ENCODE results near the gene CHRM4.

The CHRM4 gene

GRCh38 chr11:46414879-46415278, 23.3 kb upstream of the CHRM4 start:
- H3K4me3 ChIP-seq (ENCODE audit: low read length): no peak overlapping the region
- no peak for DNase-seq (ENCODE audit: low read depth)
- no peak for TF ChIP-seq CTCF (conservative IDR thresholded peaks at IDR 0.05; ENCODE audit: low read length)

DNA sequence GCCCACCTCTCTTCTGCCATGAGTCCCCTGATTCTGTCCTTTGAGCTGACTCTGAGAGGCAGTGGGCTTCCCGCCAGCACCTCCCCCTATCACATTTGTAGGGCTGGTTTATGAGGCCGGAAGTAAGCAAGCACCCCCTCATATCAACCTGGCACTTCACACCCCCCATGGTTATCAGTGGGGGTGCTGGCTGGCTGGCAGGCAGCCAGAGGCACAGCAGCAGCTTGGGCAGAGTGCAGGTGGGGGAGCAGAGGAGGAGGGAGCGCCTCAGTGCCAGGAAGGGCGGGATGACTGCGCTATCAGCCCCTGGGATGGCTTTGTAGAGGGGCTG, 22.9 kb upstream of the CHRM4 start:
- no peak overlapping the region for H3K4me3 ChIP-seq (ENCODE audit: low read length)
- no peak for TF ChIP-seq CTCF (conservative IDR thresholded peaks at IDR 0.05; ENCODE audit: low read length)
- no peak for DNase-seq (ENCODE audit: low read depth)

- DNase-seq (ENCODE audit: low read depth): no peak
- no peak overlapping the region for H3K4me3 ChIP-seq (ENCODE audit: low read length)
- no peak for TF ChIP-seq CTCF (conservative IDR thresholded peaks at IDR 0.05; ENCODE audit: low read length)
Measured at GRCh38 chr11:46413760-46414465, 22.3 kb upstream of the CHRM4 start.

- TF ChIP-seq CTCF (conservative IDR thresholded peaks at IDR 0.05; ENCODE audit: low read length): no peak
- DNase-seq (ENCODE audit: low read depth): no peak
- H3K4me3 ChIP-seq (ENCODE audit: low read length): no peak overlapping the region
Measured at GRCh38 chr11:46410021-46410420, 18.4 kb upstream of the CHRM4 start.

- DNase-seq (ENCODE audit: low read depth): no peak
- TF ChIP-seq CTCF (conservative IDR thresholded peaks at IDR 0.05; ENCODE audit: low read length): no peak
- H3K4me3 ChIP-seq (ENCODE audit: low read length): no peak overlapping the region
Measured at GRCh38 chr11:46408407-46408986, 16.9 kb upstream of the CHRM4 start.

DNA sequence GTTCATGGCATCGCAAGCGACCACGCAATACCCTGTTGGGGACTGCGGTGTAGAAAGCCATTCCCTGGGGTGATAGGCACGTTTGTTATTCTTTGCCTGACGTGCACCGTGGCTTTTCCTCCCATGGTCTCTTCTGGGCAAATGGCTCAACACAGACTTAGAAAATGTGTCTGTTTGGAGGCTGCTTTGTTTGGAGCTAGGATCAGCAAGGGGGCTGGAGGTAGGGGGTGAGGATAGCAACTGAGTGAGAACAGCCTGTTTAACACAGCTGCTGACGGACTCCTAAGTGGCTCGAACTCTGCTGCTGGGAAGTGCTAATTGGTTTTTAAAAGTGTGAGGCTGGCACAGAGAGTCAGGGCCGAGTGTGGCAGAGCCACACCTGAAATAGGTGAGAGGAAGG, 16.1 kb upstream of the CHRM4 start:
- no peak for DNase-seq (ENCODE audit: low read depth)
- TF ChIP-seq CTCF (conservative IDR thresholded peaks at IDR 0.05; ENCODE audit: low read length): no peak
- no peak overlapping the region for H3K4me3 ChIP-seq (ENCODE audit: low read length)

DNA sequence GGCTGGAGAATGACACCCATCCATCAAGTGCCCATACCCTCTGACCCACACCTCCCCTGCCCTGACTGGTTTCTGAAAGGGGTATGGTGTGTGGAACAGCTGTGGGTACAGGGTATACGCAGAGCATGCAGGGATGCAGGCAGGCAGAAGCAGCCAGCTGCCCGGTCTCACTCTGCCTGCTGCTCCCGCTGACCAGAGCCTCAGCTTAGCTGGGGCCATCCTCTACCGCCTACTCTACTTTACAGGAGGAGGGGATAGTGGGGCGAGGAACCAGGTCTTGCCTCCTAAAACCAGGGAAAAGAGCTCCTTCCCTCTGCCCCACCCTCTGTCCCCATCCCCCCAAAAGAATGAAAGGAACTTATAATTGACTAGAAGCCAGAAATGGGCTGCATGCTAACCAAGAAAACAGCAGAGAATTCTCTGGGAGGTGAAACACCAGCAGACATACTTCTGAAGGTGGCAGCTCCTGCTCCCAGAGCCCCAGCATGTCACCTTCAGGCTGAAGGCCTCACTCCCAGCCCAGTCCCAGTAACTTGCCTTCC, 13.0 kb upstream of the CHRM4 start:
- no peak for TF ChIP-seq CTCF (conservative IDR thresholded peaks at IDR 0.05; ENCODE audit: low read length)
- no peak overlapping the region for H3K4me3 ChIP-seq (ENCODE audit: low read length)
- peak; percentile 43 for DNase-seq (ENCODE audit: low read depth)
